HUDEP-2 (cell line): ENCODE measurements around the gene FIGN.

Source experiments
- DNase-seq, 76 experiments: peaks; one replicate each; lab custom pipeline; 2025; ENCODE audit not compliant: unreplicated experiment in 76 of 76; lab: John Stamatoyannopoulos, UW

Gene FIGN

GRCh38 chr2:163667064-163667887, 68.5 kb downstream of the FIGN start:
- no peak for DNase-seq

GRCh38 chr2:163665817-163666216, 70.0 kb downstream of the FIGN start:
- DNase-seq = no peak

GRCh38 chr2:163665051-163665450, 70.8 kb downstream of the FIGN start:
- DNase-seq = no peak

- no peak for DNase-seq
Measured at GRCh38 chr2:163664610-163665009, 71.2 kb downstream of the FIGN start.

GRCh38 chr2:163662141-163662780, 73.5 kb downstream of the FIGN start:
- DNase-seq = no peak

GRCh38 chr2:163659224-163659623, 76.6 kb downstream of the FIGN start:
- no peak for DNase-seq

- DNase-seq = no peak
Measured at GRCh38 chr2:163658556-163658955, 77.3 kb downstream of the FIGN start.

GRCh38 chr2:163657281-163657656, 78.5 kb downstream of the FIGN start:
- DNase-seq = no peak

GRCh38 chr2:163656622-163657280, 79.1 kb downstream of the FIGN start:
- no peak for DNase-seq

GRCh38 chr2:163655667-163656066, 80.1 kb downstream of the FIGN start:
- DNase-seq = no peak

- no peak for DNase-seq
Measured at GRCh38 chr2:163652751-163653150, 83.1 kb downstream of the FIGN start.

- no peak for DNase-seq
Measured at GRCh38 chr2:163649080-163649479, 86.7 kb downstream of the FIGN start.

GRCh38 chr2:163647300-163647699, 88.5 kb downstream of the FIGN start:
- no peak for DNase-seq

- no peak for DNase-seq
Measured at GRCh38 chr2:163646687-163647086, 89.1 kb downstream of the FIGN start.

- no peak for DNase-seq
Measured at GRCh38 chr2:163644238-163644637, 91.6 kb downstream of the FIGN start.

- DNase-seq = no peak
Measured at GRCh38 chr2:163641986-163642385, 93.8 kb downstream of the FIGN start.

- DNase-seq = no peak
Measured at GRCh38 chr2:163640542-163641193, 95.1 kb downstream of the FIGN start.

GRCh38 chr2:163637871-163638270, 97.9 kb downstream of the FIGN start:
- DNase-seq = no peak

- no peak for DNase-seq
Measured at GRCh38 chr2:163633291-163633690, 102.5 kb downstream of the FIGN start.

GRCh38 chr2:163630836-163631235, 105.0 kb downstream of the FIGN start:
- DNase-seq = no peak

GRCh38 chr2:163626639-163627109, 109.1 kb downstream of the FIGN start:
- DNase-seq = peak in 6 of 76 experiments; percentile 0 to 22 (median 2)
